Measurements from ENCODE around the gene DDA1. TPM values are rescaled to one million over a fixed set of nuclear protein-coding genes. Genes with fewer than 3 reads are reported as not detected.

The DDA1 gene
- total and polyA plus RNA-seq, 2 experiments from 2014 or later = 43.1 to 60.0 TPM

DNA sequence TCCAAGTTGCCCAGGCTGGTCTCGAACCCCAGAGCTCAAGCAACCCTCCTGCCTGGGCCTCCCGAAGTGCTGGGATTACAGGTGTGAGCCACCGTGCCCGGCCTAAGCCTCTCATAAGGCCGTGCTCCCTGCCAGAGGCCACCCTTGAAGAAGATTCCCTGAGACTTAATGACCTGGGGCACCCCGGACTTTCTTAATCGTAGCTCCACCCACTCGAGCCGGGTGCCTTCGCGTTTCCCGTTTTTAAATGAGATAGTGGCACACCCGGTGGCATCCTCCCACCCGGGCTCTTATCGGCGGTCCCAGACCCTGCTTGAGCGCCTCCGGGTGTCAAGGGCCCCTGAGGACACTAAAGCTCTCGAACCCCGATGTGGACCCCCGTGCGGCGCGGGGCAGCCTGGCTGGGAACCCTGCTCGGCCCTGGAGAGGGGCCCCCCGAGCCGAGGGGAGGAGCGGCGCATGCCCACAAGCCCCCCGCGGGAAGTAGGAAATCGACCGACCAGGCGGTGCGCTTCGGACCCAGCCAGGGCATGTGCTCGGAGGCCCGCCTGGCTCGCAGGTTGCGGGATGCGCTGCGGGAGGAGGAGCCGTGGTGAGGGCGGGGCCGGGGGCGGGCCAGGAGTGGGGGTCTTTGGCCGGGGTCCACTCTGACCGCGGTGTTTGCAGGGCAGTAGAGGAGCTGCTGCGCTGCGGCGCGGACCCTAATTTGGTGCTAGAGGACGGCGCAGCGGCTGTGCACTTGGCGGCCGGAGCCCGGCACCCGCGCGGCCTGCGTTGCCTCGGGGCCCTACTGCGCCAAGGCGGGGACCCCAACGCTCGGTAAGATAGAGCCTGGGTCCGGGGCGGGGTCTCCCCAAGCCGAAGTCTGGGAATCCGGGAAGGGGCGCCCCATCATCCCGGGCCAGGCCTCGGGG is 27.7 kb upstream of the DDA1 start, which contains the start of gene ANKLE1:
Gene ANKLE1, plus strand, starts transcription at position 511 of the 914 bp plus-strand sequence. Its CDS starts 20 bp downstream, at position 531.
- DNase-seq (ENCODE audit: low spot score) = no peak
- no peaks in the 10 kb centered on the region for H3K9me2 ChIP-seq (replicated peaks; ENCODE audit: insufficient read depth)
- no peak within 1 kb of the TSS for H3K4me3 ChIP-seq
- no peaks in the 10 kb centered on the region for H4K20me1 ChIP-seq (ENCODE audit: insufficient read depth, poor library complexity, severe bottlenecking)
- 20% methylated on average over 58 of the region's 75 CpGs for WGBS (ENCODE audit: low lambda C conversion rate, missing lambda C conversion rate)
- no peaks in the 10 kb centered on the region for H3K79me2 ChIP-seq
- H3K9me3 ChIP-seq (ENCODE audit: low read depth) = no peaks in the 10 kb centered on the region
- H3K36me3 ChIP-seq (replicated peaks; ENCODE audit: insufficient read depth, low read depth) = no peaks in the 10 kb centered on the region
- no peak within 1 kb of the TSS for H3K27ac ChIP-seq
- TF ChIP-seq EZH2 (IDR thresholded peaks at IDR 0.05; ENCODE audit: borderline replicate concordance) (no peak), EZH2phosphoT487 (IDR thresholded peaks at IDR 0.05; ENCODE audit: low read depth, severe bottlenecking, unreplicated experiment) (no peak)
- TF ChIP-seq, protein P1, sequence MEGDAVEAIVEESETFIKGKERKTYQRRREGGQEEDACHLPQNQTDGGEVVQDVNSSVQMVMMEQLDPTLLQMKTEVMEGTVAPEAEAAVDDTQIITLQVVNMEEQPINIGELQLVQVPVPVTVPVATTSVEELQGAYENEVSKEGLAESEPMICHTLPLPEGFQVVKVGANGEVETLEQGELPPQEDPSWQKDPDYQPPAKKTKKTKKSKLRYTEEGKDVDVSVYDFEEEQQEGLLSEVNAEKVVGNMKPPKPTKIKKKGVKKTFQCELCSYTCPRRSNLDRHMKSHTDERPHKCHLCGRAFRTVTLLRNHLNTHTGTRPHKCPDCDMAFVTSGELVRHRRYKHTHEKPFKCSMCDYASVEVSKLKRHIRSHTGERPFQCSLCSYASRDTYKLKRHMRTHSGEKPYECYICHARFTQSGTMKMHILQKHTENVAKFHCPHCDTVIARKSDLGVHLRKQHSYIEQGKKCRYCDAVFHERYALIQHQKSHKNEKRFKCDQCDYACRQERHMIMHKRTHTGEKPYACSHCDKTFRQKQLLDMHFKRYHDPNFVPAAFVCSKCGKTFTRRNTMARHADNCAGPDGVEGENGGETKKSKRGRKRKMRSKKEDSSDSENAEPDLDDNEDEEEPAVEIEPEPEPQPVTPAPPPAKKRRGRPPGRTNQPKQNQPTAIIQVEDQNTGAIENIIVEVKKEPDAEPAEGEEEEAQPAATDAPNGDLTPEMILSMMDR (IDR thresholded peaks at IDR 0.05; ENCODE audit: poor library complexity) = no peak
- H3K4me1 ChIP-seq (ENCODE audit: insufficient read depth) = peaks cover 9% of the 10 kb centered on the region
- H3K27me3 ChIP-seq = peaks cover 7% of the 10 kb centered on the region
- peak within 1 kb of the TSS; percentile 93 for H3K4me2 ChIP-seq
- peak within 1 kb of the TSS; percentile 84 for H2AFZ ChIP-seq

DNA sequence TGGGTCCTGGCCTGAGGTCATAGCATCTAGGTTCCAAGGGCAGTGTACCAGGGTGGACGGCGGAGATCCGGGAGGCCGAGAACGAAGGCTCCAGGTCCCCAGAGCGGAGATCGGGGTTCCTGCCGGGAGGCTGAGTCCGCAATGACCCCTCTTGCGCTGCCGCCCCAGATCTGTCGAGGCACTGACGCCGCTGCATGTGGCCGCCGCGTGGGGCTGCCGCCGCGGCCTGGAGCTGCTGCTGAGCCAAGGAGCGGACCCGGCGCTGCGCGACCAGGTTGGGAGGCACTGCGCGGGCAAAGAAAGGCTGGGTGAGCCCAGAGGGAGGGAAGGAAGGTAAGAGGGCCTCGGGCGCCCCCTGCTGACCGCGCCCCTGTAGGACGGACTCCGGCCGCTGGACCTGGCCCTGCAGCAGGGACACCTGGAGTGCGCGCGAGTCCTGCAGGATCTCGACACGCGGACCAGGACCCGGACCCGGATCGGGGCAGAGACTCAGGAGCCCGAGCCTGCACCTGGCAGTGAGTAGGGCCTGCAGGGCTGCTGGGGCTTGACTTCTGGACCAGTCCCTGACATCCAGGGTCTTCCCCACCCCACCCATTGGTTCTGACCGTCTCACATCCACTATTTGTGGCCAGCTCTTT is 26.8 kb upstream of the DDA1 start:
- peak; percentile 94 for DNase-seq (ENCODE audit: low spot score)
- H3K4me3 ChIP-seq = no peak overlapping the region
- peak overlapping the region; percentile 84 for H2AFZ ChIP-seq
- H3K9me3 ChIP-seq (ENCODE audit: low read depth) = no peaks in the 10 kb centered on the region
- no peaks in the 10 kb centered on the region for H4K20me1 ChIP-seq (ENCODE audit: insufficient read depth, poor library complexity, severe bottlenecking)
- H3K4me2 ChIP-seq = peak overlapping the region; percentile 93
- no peak for TF ChIP-seq EZH2 (IDR thresholded peaks at IDR 0.05; ENCODE audit: borderline replicate concordance)
- TF ChIP-seq, protein P1 (IDR thresholded peaks at IDR 0.05; ENCODE audit: poor library complexity) = peak; percentile 87
- no peaks in the 10 kb centered on the region for H3K79me2 ChIP-seq
- peaks cover 9% of the 10 kb centered on the region for H3K4me1 ChIP-seq (ENCODE audit: insufficient read depth)
- no peaks in the 10 kb centered on the region for H3K36me3 ChIP-seq (replicated peaks; ENCODE audit: insufficient read depth, low read depth)
- 7% methylated on average over 38 of the region's 45 CpGs for WGBS (ENCODE audit: low lambda C conversion rate, missing lambda C conversion rate)
- peaks cover 7% of the 10 kb centered on the region for H3K27me3 ChIP-seq
- H3K27ac ChIP-seq = no peak overlapping the region
- no peaks in the 10 kb centered on the region for H3K9me2 ChIP-seq (replicated peaks; ENCODE audit: insufficient read depth)

DNA sequence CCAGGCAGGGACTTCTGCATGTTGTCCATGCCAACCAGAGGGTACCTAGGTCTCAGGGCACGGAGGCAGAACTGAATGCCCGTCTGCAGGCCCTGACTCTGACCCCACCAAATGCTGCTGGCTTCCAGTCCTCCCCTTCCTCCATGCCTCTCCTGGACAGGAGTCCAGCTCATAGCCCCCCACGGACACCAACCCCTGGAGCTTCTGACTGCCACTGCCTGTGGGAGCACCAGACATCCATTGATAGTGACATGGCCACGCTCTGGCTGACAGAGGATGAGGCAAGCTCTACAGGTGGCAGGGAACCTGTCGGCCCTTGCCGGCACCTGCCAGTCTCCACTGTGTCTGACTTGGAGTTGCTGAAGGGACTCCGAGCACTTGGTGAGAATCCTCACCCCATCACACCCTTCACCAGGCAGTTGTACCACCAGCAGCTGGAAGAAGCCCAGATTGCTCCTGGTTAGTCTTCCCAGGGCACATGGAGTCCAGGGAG is 25.8 kb upstream of the DDA1 start:
- Histone ChIP-seq H3K9me2 (replicated peaks; ENCODE audit: insufficient read depth) (no peaks in the 10 kb centered on the region), H3K36me3 (replicated peaks; ENCODE audit: insufficient read depth, low read depth) (no peaks in the 10 kb centered on the region), H3K79me2 (no peaks in the 10 kb centered on the region), H3K9me3 (ENCODE audit: low read depth) (no peaks in the 10 kb centered on the region), H2AFZ (no peak overlapping the region), H4K20me1 (ENCODE audit: insufficient read depth, poor library complexity, severe bottlenecking) (no peaks in the 10 kb centered on the region), H3K4me3 (no peak overlapping the region), H3K27ac (no peak overlapping the region), H3K4me2 (no peak overlapping the region), H3K4me1 (ENCODE audit: insufficient read depth) (peaks cover 9% of the 10 kb centered on the region), H3K27me3 (peaks cover 7% of the 10 kb centered on the region)
- no peak for DNase-seq (ENCODE audit: low spot score)
- TF ChIP-seq EZH2 (IDR thresholded peaks at IDR 0.05; ENCODE audit: borderline replicate concordance) = no peak
- TF ChIP-seq, protein P1 (IDR thresholded peaks at IDR 0.05; ENCODE audit: poor library complexity) = no peak
- no peak for TF ChIP-seq EZH2phosphoT487 (IDR thresholded peaks at IDR 0.05; ENCODE audit: low read depth, severe bottlenecking, unreplicated experiment)
- WGBS (ENCODE audit: low lambda C conversion rate, missing lambda C conversion rate) = 90% methylated on average over 7 of the region's 7 CpGs

Data from hepatocyte (in vitro differentiated cells).